Common myeloid progenitor, CD34-positive (primary cell): ENCODE measurements around the gene ASB4.
A peak's percentile ranks its signal among the peaks of the same experiment; 100 is the strongest.

Experiments used
- CTCF ChIA-PET: fragments of 350-600 bp; sonication (Branson Sonifier 250); formaldehyde crosslinking; loops from one replicate; lab custom pipeline; 2021; ENCODE audit warnings: antibody characterized with exemption; lab: Charles Lee
- POLR2A ChIA-PET: fragments of 350-600 bp; sonication (Branson Sonifier 250); formaldehyde crosslinking; loops from one replicate; lab custom pipeline; 2021; ENCODE audit warnings: antibody characterized with exemption; lab: Charles Lee
- DNase-seq, 3 donors: peaks; one replicate each; pipeline versions ENCODE4 v3.0.0 to v3.0.0-alpha.2; 2013
- H3K27ac ChIP-seq, 2 experiments: 1 replicate in 1 of 2; 2 replicates in 1 of 2; pipeline ENCODE4 v1.7.0; 2013; ENCODE audit warnings: inconsistent platforms in 2 of 2, low read length in 2 of 2, mild to moderate bottlenecking in 2 of 2, low read depth in 1 of 2, moderate library complexity in 1 of 2; ENCODE audit not compliant: severe bottlenecking in 2 of 2, insufficient read depth in 1 of 2, poor library complexity in 1 of 2
- H3K27me3 ChIP-seq, 5 experiments: replicated peaks in 2 of 5; 1 replicate in 3 of 5; 2 replicates in 2 of 5; pipeline versions ENCODE4 v1.6.1 to v1.7.0; 2013; ENCODE audit warnings: low read length in 4 of 5, mild to moderate bottlenecking in 2 of 5, moderate library complexity in 2 of 5, inconsistent platforms in 1 of 5; ENCODE audit not compliant: insufficient read depth in 5 of 5, control insufficient read depth in 4 of 5
- H3K36me3 ChIP-seq, 4 experiments: 1 replicate in 2 of 4; 2 replicates in 2 of 4; pipeline versions ENCODE4 v1.6.1 to v1.7.0; 2013; ENCODE audit warnings: low read length in 3 of 4, control low read depth in 1 of 4, mild to moderate bottlenecking in 1 of 4; ENCODE audit not compliant: control insufficient read depth in 4 of 4, insufficient read depth in 4 of 4
- H3K4me1 ChIP-seq, 4 experiments: 1 replicate in 3 of 4; 2 replicates in 1 of 4; pipeline versions ENCODE4 v1.6.1 to v1.7.1; 2013; ENCODE audit warnings: low read length in 3 of 4, mild to moderate bottlenecking in 3 of 4, control low read depth in 1 of 4, inconsistent platforms in 1 of 4, moderate library complexity in 1 of 4; ENCODE audit not compliant: control insufficient read depth in 4 of 4, insufficient read depth in 4 of 4; ENCODE audit errors: control extremely low read depth in 1 of 4
- H3K4me3 ChIP-seq, 7 experiments: 1 replicate in 4 of 7; 2 replicates in 3 of 7; pipeline versions ENCODE4 v1.5.1 to v1.7.0; 2013; ENCODE audit warnings: mild to moderate bottlenecking in 7 of 7, low read length in 6 of 7, moderate library complexity in 6 of 7, inconsistent platforms in 2 of 7, low read depth in 2 of 7, control low read depth in 1 of 7; ENCODE audit not compliant: insufficient read depth in 4 of 7, control insufficient read depth in 1 of 7; ENCODE audit errors: extremely low read depth in 1 of 7
- H3K9me3 ChIP-seq, 5 experiments: 1 replicate in 4 of 5; 2 replicates in 1 of 5; pipeline versions ENCODE4 v1.6.1 to v1.7.1; 2013; ENCODE audit warnings: low read length in 4 of 5, mild to moderate bottlenecking in 2 of 5, inconsistent platforms in 1 of 5, low read depth in 1 of 5, moderate library complexity in 1 of 5; ENCODE audit not compliant: control insufficient read depth in 4 of 5, insufficient read depth in 2 of 5; ENCODE audit errors: control extremely low read depth in 1 of 5
- WGBS: methylation state at CpG from one replicate; pipeline ENCODE4 v1.1.5; 2013; ENCODE audit not compliant: insufficient coverage; 5-methylcytosine and 5-hydroxymethylcytosine counted together

Gene ASB4

DNA sequence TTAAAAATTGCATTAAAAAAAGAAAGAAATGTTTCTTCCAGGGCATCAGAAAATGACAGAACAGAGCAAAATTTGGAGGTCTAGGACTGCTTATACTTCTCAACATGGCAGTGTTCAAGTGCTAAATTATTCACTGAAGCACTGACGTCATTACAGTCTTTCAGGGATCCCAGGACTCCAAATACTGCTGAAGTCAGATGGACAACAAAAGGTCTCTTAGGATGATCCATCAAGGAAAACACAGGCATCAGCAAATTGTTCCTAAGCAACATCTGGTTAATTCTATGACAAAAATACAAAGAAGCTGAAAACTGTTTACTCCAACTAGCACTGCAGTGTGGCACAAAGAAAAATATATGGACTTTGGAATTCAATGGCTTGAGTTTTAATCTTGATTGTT lies 58.4 kb downstream of the ASB4 start:
- POLR2A ChIA-PET: interaction anchor here (0.6 kb wide), 1 partner anchor 157 kb away, joined by 3 read pairs; no protein-coding TSS in a partner anchor
- WGBS: 100% methylated on average over 1 of the region's 1 CpG

DNA sequence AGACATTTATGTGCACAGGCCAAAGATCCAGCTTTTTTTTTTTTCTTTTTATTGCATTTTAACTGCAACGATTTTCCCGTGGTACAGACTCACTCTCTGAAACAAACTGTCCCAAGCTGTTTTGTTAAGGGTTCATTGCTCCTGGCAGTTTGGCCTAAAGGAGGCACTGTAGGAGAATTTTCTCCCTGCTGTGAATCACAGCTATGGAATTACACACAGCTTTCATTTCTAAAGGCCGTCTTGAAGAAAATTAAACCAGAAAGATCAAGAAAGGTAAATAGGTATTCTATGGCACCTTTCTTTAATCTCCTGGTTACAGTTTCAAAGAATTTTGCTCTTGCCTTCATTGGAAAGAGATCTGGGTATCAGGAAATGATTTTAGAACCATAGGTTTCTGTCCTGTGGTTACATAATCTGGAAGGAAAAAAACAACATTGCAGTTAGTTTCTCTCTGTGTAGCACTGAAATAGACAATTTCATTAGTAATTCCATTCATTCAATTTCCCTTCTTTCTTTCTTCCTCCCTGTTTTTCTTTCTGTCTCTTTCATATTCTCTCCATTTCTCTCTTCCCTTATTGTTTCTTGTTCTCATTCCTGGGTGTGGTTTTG lies 59.4 kb downstream of the ASB4 start:
- Histone ChIP-seq H3K27me3 (no peaks in the 10 kb centered on the region), H3K27ac (no peak overlapping the region), H3K36me3 (no peaks in the 10 kb centered on the region), H3K4me1 (peaks cover 0 to 3% (median 0%) of the 10 kb centered on the region in 4 experiments), H3K4me3 (peak overlapping the region in 1 of 7 experiments; percentile 41), H3K9me3 (no peaks in the 10 kb centered on the region)
- peak; percentile 16 to 42 (median 33) for DNase-seq
- ChIA-PET CTCF (interaction anchor here (0.9 to 7.6 kb wide), 8 partner anchors 9 to 143 kb away, joined by 3 to 75 read pairs (median 4); no protein-coding TSS in a partner anchor), POLR2A (no interaction called here)
- no CpG with 5 or more reads among the region's 3 CpGs for WGBS

More for the DNA sequence above, 58.4 kb downstream of the ASB4 start:
- Histone ChIP-seq H3K27me3 (no peaks in the 10 kb centered on the region), H3K4me1 (peaks cover 0 to 3% (median 0%) of the 10 kb centered on the region in 4 experiments), H3K27ac (no peak overlapping the region), H3K9me3 (no peaks in the 10 kb centered on the region), H3K36me3 (no peaks in the 10 kb centered on the region), H3K4me3 (no peak overlapping the region)
- CTCF ChIA-PET: interaction anchor here (0.6 to 7.6 kb wide), 9 partner anchors 11 to 144 kb away, joined by 3 to 75 read pairs (median 5); no protein-coding TSS in a partner anchor
- no peak for DNase-seq

DNA sequence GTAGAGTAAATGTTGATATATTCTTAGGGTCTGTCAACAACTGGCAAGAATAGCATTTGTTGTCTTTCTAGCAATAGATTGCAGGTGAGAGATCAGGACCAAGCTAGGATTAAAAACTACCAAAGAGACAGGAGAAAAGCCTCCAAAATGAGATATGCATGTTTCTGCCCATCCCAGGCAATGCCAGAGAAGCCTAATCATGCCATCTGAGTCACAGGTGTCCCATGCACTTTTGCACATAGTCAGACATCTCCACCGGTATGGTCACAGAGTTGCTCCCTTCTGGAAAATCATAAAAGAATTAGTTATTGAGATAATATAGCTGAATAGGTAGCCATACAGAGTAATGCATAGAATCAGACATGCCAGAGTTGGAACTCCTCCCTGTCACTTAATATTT lies 59.9 kb downstream of the ASB4 start:
- Histone ChIP-seq H3K27ac (no peak overlapping the region), H3K36me3 (no peaks in the 10 kb centered on the region), H3K9me3 (no peaks in the 10 kb centered on the region), H3K4me3 (no peak overlapping the region), H3K4me1 (peaks cover 0 to 3% (median 0%) of the 10 kb centered on the region in 4 experiments), H3K27me3 (no peaks in the 10 kb centered on the region)
- ChIA-PET POLR2A (no interaction called here), CTCF (interaction anchor here (0.9 to 7.6 kb wide), 10 partner anchors 10 to 146 kb away, joined by 3 to 75 read pairs (median 4); no protein-coding TSS in a partner anchor)
- no peak for DNase-seq
- no CpG with 5 or more reads among the region's 1 CpG for WGBS

GRCh38 chr7:95546647-95547046 lies 60.9 kb downstream of the ASB4 start:
- H3K27ac ChIP-seq: no peak overlapping the region
- DNase-seq: no peak
- WGBS: 100% methylated on average over 2 of the region's 4 CpGs
- no peaks in the 10 kb centered on the region for H3K36me3 ChIP-seq
- POLR2A ChIA-PET: no interaction called here
- no peaks in the 10 kb centered on the region for H3K9me3 ChIP-seq
- CTCF ChIA-PET: interaction anchor here (1.0 to 7.6 kb wide), 5 partner anchors 11 to 142 kb away, joined by 3 to 75 read pairs (median 10); no protein-coding TSS in a partner anchor
- no peak overlapping the region for H3K4me3 ChIP-seq
- H3K4me1 ChIP-seq: peaks cover 0 to 3% (median 0%) of the 10 kb centered on the region in 4 experiments
- H3K27me3 ChIP-seq: no peaks in the 10 kb centered on the region

GRCh38 chr7:95547361-95548348 lies 61.9 kb downstream of the ASB4 start:
- ChIA-PET POLR2A (no interaction called here), CTCF (interaction anchor here (1.5 to 7.6 kb wide), 3 partner anchors 10 to 141 kb away, joined by 4 to 75 read pairs (median 10); no protein-coding TSS in a partner anchor)
- no peaks in the 10 kb centered on the region for H3K9me3 ChIP-seq
- H3K36me3 ChIP-seq: no peaks in the 10 kb centered on the region
- H3K27me3 ChIP-seq: no peaks in the 10 kb centered on the region
- DNase-seq: no peak
- 100% methylated on average over 3 of the region's 6 CpGs for WGBS
- H3K27ac ChIP-seq: no peak overlapping the region
- peaks cover 0 to 3% (median 0%) of the 10 kb centered on the region in 4 experiments for H3K4me1 ChIP-seq
- H3K4me3 ChIP-seq: no peak overlapping the region

DNA sequence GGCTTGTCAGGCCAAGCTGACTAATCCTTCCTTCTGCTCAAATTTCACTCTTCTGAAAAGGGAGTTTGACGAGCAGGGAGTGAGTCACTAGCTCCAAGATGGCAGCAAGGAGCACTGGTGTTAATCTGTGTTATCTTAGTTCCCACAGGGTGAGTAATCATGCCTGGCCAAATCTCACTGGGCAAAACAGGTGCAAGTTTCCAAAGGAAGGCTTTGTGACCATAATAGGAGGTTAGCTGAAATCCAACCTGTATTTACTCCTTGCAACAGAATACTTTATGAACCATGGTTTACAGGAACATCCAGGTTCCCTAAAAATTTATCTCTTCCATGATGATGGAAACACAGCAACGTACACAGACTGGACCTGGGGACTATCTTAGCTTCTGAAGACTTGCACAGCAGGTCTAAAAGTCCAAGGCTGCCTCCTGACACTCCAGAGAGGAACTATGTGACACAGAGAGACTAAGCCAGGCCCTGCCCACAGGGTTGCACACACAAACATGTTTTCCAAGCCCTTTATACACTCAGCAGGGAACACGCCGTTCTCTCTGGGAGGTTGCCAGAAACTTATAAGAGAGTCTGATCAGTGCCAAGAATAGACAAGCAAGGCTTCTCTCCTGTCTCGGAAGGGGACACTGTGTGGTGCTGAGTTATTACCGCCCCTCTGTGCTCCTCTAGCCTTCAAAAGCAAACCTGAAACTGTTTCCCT lies 64.2 kb downstream of the ASB4 start:
- H3K36me3 ChIP-seq: no peaks in the 10 kb centered on the region
- no peaks in the 10 kb centered on the region for H3K27me3 ChIP-seq
- H3K4me1 ChIP-seq: peaks cover 0 to 3% (median 0%) of the 10 kb centered on the region in 4 experiments
- no peaks in the 10 kb centered on the region for H3K9me3 ChIP-seq
- POLR2A ChIA-PET: no interaction called here
- no peak overlapping the region for H3K4me3 ChIP-seq
- no peak overlapping the region for H3K27ac ChIP-seq
- peak; percentile 6 to 47 (median 38) for DNase-seq
- 94% methylated on average over 4 of the region's 6 CpGs for WGBS
- CTCF ChIA-PET: interaction anchor here (0.6 kb wide), 1 partner anchor 37 kb away, joined by 4 read pairs; no protein-coding TSS in a partner anchor
